GM19239 (cell line): ENCODE measurements around the gene AEBP1.
"Not testable (repeated sequence)": the region's sequence is repeated elsewhere in the genome, so short reads cannot be mapped to it uniquely, and the experiment has no call there.

Source experiments
- DNase-seq: peaks from one replicate; pipeline ENCODE4 v3.0.0; 2011; ENCODE audit warnings: low spot score; ENCODE audit not compliant: insufficient read length
- FAIRE-seq: peaks from 2 replicates; lab custom pipeline; 2011; peaks lifted over from hg19 to GRCh38; lab: Jason Lieb, UNC

The AEBP1 gene

GRCh38 chr7:44113764-44114354, 9.7 kb downstream of the AEBP1 start:
- no peak for FAIRE-seq
- DNase-seq, result no peak

- DNase-seq (no peak), FAIRE-seq (no peak)
These were observed 10.6 kb downstream of the AEBP1 start for GRCh38 chr7:44114586-44115310.

GRCh38 chr7:44116087-44116788, 12.1 kb downstream of the AEBP1 start:
- DNase-seq (no peak), FAIRE-seq (no peak)

GRCh38 chr7:44116789-44117666, 12.9 kb downstream of the AEBP1 start:
- DNase-seq, result no peak
- no peak for FAIRE-seq

- no peak for FAIRE-seq
These were observed 13.8 kb downstream of the AEBP1 start for GRCh38 chr7:44117801-44118429.

GRCh38 chr7:44119829-44120380, 15.8 kb downstream of the AEBP1 start:
- FAIRE-seq (no peak), DNase-seq (no peak)

More at GRCh38 chr7:44117801-44118429, 13.8 kb downstream of the AEBP1 start:
- no peak for DNase-seq

- no peak for FAIRE-seq
- no peak for DNase-seq
These were observed 16.2 kb downstream of the AEBP1 start for GRCh38 chr7:44120395-44120794.

- FAIRE-seq (no peak), DNase-seq (no peak)
These were observed 17.7 kb downstream of the AEBP1 start for GRCh38 chr7:44121761-44122420.

GRCh38 chr7:44122529-44122928, 18.4 kb downstream of the AEBP1 start:
- DNase-seq (no peak), FAIRE-seq (peak; percentile 21)

- DNase-seq (peak; percentile 100), FAIRE-seq (peak; percentile 94)
These were observed 19.3 kb downstream of the AEBP1 start, which contains the start of gene POLD2 for GRCh38 chr7:44123190-44124003. Gene POLD2 (minus strand): TSS chr7:44123548. CDS start chr7:44122053, 1,495 bp downstream.

GRCh38 chr7:44124822-44125202, 20.7 kb downstream of the AEBP1 start:
- no peak for DNase-seq
- no peak for FAIRE-seq

GRCh38 chr7:44126574-44126973, 22.4 kb downstream of the AEBP1 start:
- FAIRE-seq, DNase-seq: not testable (repeated sequence)

GRCh38 chr7:44127161-44127560, 23.0 kb downstream of the AEBP1 start:
- FAIRE-seq, result no peak
- DNase-seq, result no peak

- DNase-seq, result no peak
These were observed 24.8 kb downstream of the AEBP1 start for GRCh38 chr7:44128721-44129582.

GRCh38 chr7:44131173-44132029, 27.3 kb downstream of the AEBP1 start:
- DNase-seq (no peak), FAIRE-seq (no peak)

More at GRCh38 chr7:44128721-44129582, 24.8 kb downstream of the AEBP1 start:
- no peak for FAIRE-seq

- FAIRE-seq, result no peak
- no peak for DNase-seq
These were observed 27.9 kb downstream of the AEBP1 start for GRCh38 chr7:44132039-44132438.
